WTC11 (cell line): ENCODE data around the gene PPP1R14D. TPM values are rescaled to one million over a fixed set of nuclear protein-coding genes. Genes with fewer than 3 reads are reported as not detected.

Source experiments
- ATAC-seq: fragments of 200-7000 bp; cut with Tn5 transposase; 2 replicates; pipeline ENCODE4 v1.10.0; 2021; ENCODE audit warnings: mild to moderate bottlenecking, moderate library complexity
- CTCF ChIA-PET: fragments of 300-600 bp; sonication (Branson Sonifier 250); formaldehyde crosslinking; loops from one replicate; lab custom pipeline; 2021; ENCODE audit warnings: antibody characterized with exemption; lab: Charles Lee
- POLR2A ChIA-PET: fragments of 350-600 bp; sonication (Branson Sonifier 250); formaldehyde crosslinking; loops from one replicate; lab custom pipeline; 2021; ENCODE audit warnings: antibody characterized with exemption; lab: Charles Lee
- DNase-seq: peaks from one replicate; pipeline ENCODE4 v3.0.0; 2021; ENCODE audit warnings: low spot score
- H3K27ac Mint-ChIP-seq: 2 replicates; pipeline ENCODE4 v1.8.0; 2021; ENCODE audit warnings: mixed read lengths
- H3K27me3 Mint-ChIP-seq: 2 replicates; pipeline ENCODE4 v1.8.0; 2021; ENCODE audit warnings: low read depth, mild to moderate bottlenecking, moderate library complexity, mixed read lengths
- H3K36me3 Mint-ChIP-seq: 2 replicates; pipeline ENCODE4 v1.8.0; 2021; ENCODE audit warnings: mixed read lengths
- H3K4me1 Mint-ChIP-seq: 2 replicates; pipeline ENCODE4 v1.8.0; 2022; ENCODE audit warnings: mixed read lengths
- H3K4me3 Mint-ChIP-seq: 2 replicates; pipeline ENCODE4 v1.8.0; 2021; ENCODE audit warnings: mild to moderate bottlenecking, moderate library complexity, mixed read lengths
- H3K9me3 Mint-ChIP-seq: 2 replicates; pipeline ENCODE4 v1.8.0; 2021; ENCODE audit warnings: mixed read lengths
- CREB1 ChIP-seq: sonication (generic); formaldehyde crosslinking; IDR thresholded peaks from 2 replicates; pipeline ENCODE4 v1.8.0; 2023; ENCODE audit warnings: mild to moderate bottlenecking, missing genetic modification reagents
- EMX1 ChIP-seq: fragments of 250-450 bp; sonication (Bioruptor Pico); IDR thresholded peaks from 2 replicates; pipeline ENCODE4 v1.8.0; 2021; ENCODE audit warnings: mild to moderate bottlenecking
- ESRRA ChIP-seq: sonication (generic); formaldehyde crosslinking; IDR thresholded peaks from 2 replicates; pipeline ENCODE4 v1.8.1; 2022; ENCODE audit warnings: mild to moderate bottlenecking, missing genetic modification reagents, borderline replicate concordance
- FOXJ3 ChIP-seq: sonication (generic); formaldehyde crosslinking; IDR thresholded peaks from 2 replicates; pipeline ENCODE4 v1.9.0; 2021; ENCODE audit warnings: missing genetic modification reagents, mild to moderate bottlenecking, borderline replicate concordance
- GTF2I ChIP-seq: fragments of 250-450 bp; sonication (Bioruptor Pico); conservative IDR thresholded peaks from 2 replicates; pipeline ENCODE4 v1.4.0; 2021; ENCODE audit warnings: mild to moderate bottlenecking
- NFE2L1 ChIP-seq: sonication (generic); formaldehyde crosslinking; IDR thresholded peaks from 2 replicates; pipeline ENCODE4 v1.8.1; 2023; ENCODE audit warnings: missing genetic modification reagents
- OVOL2 ChIP-seq: fragments of 250-450 bp; sonication (Bioruptor Pico); IDR thresholded peaks from 2 replicates; pipeline ENCODE4 v1.9.0; 2021; ENCODE audit warnings: mild to moderate bottlenecking, borderline replicate concordance
- RELA ChIP-seq: sonication (generic); formaldehyde crosslinking; IDR thresholded peaks from 2 replicates; pipeline ENCODE4 v1.8.1; 2022; ENCODE audit warnings: missing genetic modification reagents, mild to moderate bottlenecking, borderline replicate concordance
- TEAD4 ChIP-seq: sonication (generic); formaldehyde crosslinking; IDR thresholded peaks from 2 replicates; pipeline ENCODE4 v1.8.0; 2022; ENCODE audit warnings: mild to moderate bottlenecking, missing genetic modification reagents
- ZNF232 ChIP-seq: sonication (generic); formaldehyde crosslinking; IDR thresholded peaks from 2 replicates; pipeline ENCODE4 v1.8.0; 2022; ENCODE audit warnings: mild to moderate bottlenecking, missing genetic modification reagents
- ZNF416 ChIP-seq: fragments of 250-450 bp; sonication (Bioruptor Pico); IDR thresholded peaks from 2 replicates; pipeline ENCODE4 v1.9.0; 2021; ENCODE audit warnings: mild to moderate bottlenecking, inconsistent platforms
- total RNA-seq: library from RNA; stranded (reverse); gene quantifications from 3 replicates; pipeline ENCODE4 v1.2.3, GENCODE V29; 2021
- TF ChIP-seq, protein P1 (sequence below): sonication (generic); formaldehyde crosslinking; IDR thresholded peaks from 2 replicates; pipeline ENCODE4 v1.8.1; 2022; ENCODE audit warnings: mild to moderate bottlenecking, moderate library complexity, missing genetic modification reagents
- TF ChIP-seq, protein P2 (sequence below): sonication (generic); formaldehyde crosslinking; IDR thresholded peaks from 2 replicates; pipeline ENCODE4 v1.8.0; 2023; ENCODE audit warnings: missing genetic modification reagents, mild to moderate bottlenecking, borderline replicate concordance
- TF ChIP-seq, protein P3 (sequence below): sonication (generic); formaldehyde crosslinking; IDR thresholded peaks from 2 replicates; pipeline ENCODE4 v1.8.0; 2022; ENCODE audit warnings: missing genetic modification reagents
- TF ChIP-seq, protein P4 (sequence below): sonication (generic); formaldehyde crosslinking; IDR thresholded peaks from 2 replicates; pipeline ENCODE4 v1.8.0; 2022; ENCODE audit warnings: mild to moderate bottlenecking, missing genetic modification reagents
- TF ChIP-seq, protein P5 (sequence below): fragments of 250-450 bp; sonication (Bioruptor Pico); IDR thresholded peaks from 2 replicates; pipeline ENCODE4 v1.9.0; 2021; ENCODE audit warnings: moderate library complexity, mild to moderate bottlenecking, inconsistent platforms, borderline replicate concordance

PPP1R14D gene
- total RNA-seq, 1 experiment from 2014 or later: not detected

DNA sequence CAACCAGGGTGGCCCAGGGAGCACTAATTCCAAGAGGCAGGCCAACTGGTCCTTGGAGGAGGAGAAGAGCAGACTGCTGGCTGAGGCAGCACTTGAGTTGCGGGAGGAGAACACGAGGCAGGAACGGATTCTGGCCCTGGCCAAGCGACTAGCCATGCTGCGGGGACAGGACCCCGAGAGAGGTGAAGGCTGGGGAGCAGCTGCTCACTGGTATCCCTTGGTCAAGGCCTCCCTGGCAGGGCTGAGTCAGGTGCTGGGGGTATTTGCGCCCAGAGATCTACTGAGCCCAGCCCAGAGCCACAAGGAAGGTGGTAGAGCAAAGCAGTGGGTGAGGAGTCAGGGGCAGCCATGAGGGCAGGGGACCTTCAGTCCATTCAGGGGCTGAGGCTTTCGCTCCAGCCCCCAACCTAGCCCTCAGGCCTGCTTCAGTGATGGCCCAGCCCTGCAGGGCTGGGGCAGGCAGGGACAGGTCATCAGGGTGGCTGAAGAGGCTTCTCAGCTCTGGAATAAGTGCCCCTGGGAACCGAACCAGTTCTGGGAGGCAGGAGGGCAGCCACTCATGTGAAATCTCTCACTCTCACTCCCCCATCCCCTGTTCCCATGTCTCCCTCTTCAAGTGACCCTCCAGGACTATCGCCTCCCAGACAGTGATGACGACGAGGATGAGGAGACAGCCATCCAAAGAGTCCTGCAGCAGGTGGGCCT, 15.6 kb downstream of the PPP1R14D start (continued):
- TF ChIP-seq TEAD4: no peak
- TF ChIP-seq FOXJ3: no peak
- no peak for TF ChIP-seq NFE2L1
- TF ChIP-seq ESRRA (CRISPR knock-in tag): no peak
- no peak for TF ChIP-seq OVOL2 (CRISPR knock-in tag)

DNA sequence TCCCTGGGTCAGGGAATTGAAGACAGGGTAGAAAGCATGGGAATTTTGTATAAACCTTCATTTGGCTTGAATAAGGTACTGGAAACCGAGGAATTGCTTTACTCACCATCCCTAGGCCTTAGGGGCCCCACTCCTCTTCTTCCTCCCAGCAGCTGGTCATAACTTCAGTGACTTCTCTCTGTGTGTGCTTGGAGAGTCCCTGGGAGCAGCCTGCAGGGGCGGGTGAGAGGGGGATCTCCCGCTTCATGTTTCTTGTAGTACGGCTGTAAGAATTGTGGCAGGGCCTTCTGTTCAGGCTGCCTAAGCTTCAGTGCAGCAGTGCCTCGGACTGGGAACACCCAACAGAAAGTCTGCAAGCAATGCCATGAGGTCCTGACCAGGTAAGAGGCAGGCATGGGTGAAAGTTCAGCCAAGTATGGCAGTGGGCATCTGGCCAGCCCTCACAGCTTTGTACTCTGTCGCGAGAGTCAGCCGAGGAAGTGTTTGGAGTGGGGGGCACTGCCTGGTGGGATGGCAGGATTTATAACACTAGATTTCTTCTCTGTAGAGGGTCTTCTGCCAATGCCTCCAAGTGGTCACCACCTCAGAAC, 19.6 kb downstream of the PPP1R14D start:
- CTCF ChIA-PET: interaction anchor here (1.1 to 3.0 kb wide), 4 partner anchors 23 to 65 kb away, joined by 5 to 21 read pairs (median 8); partner anchors contain the start of gene RHOV
- H3K4me3 Mint-ChIP-seq: peak overlapping the region; percentile 98

More for the DNA sequence above, 19.6 kb downstream of the PPP1R14D start:
- ATAC-seq (no peak), DNase-seq (no peak)
- Mint-ChIP-seq H3K27ac (no peak overlapping the region), H3K4me1 (peaks cover 19% of the 10 kb centered on the region), H3K9me3 (no peaks in the 10 kb centered on the region), H3K27me3 (no peaks in the 10 kb centered on the region), H3K36me3 (no peaks in the 10 kb centered on the region; the same call in none of the 2 replicates)
- TF ChIP-seq, protein P1, sequence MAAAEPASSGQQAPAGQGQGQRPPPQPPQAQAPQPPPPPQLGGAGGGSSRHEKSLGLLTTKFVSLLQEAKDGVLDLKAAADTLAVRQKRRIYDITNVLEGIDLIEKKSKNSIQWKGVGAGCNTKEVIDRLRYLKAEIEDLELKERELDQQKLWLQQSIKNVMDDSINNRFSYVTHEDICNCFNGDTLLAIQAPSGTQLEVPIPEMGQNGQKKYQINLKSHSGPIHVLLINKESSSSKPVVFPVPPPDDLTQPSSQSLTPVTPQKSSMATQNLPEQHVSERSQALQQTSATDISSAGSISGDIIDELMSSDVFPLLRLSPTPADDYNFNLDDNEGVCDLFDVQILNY (CRISPR knock-in tag): no peak
- no peak for TF ChIP-seq CREB1 (CRISPR knock-in tag)
- TF ChIP-seq, protein P2, sequence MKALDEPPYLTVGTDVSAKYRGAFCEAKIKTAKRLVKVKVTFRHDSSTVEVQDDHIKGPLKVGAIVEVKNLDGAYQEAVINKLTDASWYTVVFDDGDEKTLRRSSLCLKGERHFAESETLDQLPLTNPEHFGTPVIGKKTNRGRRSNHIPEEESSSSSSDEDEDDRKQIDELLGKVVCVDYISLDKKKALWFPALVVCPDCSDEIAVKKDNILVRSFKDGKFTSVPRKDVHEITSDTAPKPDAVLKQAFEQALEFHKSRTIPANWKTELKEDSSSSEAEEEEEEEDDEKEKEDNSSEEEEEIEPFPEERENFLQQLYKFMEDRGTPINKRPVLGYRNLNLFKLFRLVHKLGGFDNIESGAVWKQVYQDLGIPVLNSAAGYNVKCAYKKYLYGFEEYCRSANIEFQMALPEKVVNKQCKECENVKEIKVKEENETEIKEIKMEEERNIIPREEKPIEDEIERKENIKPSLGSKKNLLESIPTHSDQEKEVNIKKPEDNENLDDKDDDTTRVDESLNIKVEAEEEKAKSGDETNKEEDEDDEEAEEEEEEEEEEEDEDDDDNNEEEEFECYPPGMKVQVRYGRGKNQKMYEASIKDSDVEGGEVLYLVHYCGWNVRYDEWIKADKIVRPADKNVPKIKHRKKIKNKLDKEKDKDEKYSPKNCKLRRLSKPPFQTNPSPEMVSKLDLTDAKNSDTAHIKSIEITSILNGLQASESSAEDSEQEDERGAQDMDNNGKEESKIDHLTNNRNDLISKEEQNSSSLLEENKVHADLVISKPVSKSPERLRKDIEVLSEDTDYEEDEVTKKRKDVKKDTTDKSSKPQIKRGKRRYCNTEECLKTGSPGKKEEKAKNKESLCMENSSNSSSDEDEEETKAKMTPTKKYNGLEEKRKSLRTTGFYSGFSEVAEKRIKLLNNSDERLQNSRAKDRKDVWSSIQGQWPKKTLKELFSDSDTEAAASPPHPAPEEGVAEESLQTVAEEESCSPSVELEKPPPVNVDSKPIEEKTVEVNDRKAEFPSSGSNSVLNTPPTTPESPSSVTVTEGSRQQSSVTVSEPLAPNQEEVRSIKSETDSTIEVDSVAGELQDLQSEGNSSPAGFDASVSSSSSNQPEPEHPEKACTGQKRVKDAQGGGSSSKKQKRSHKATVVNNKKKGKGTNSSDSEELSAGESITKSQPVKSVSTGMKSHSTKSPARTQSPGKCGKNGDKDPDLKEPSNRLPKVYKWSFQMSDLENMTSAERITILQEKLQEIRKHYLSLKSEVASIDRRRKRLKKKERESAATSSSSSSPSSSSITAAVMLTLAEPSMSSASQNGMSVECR: no peak
- TF ChIP-seq, protein P3, sequence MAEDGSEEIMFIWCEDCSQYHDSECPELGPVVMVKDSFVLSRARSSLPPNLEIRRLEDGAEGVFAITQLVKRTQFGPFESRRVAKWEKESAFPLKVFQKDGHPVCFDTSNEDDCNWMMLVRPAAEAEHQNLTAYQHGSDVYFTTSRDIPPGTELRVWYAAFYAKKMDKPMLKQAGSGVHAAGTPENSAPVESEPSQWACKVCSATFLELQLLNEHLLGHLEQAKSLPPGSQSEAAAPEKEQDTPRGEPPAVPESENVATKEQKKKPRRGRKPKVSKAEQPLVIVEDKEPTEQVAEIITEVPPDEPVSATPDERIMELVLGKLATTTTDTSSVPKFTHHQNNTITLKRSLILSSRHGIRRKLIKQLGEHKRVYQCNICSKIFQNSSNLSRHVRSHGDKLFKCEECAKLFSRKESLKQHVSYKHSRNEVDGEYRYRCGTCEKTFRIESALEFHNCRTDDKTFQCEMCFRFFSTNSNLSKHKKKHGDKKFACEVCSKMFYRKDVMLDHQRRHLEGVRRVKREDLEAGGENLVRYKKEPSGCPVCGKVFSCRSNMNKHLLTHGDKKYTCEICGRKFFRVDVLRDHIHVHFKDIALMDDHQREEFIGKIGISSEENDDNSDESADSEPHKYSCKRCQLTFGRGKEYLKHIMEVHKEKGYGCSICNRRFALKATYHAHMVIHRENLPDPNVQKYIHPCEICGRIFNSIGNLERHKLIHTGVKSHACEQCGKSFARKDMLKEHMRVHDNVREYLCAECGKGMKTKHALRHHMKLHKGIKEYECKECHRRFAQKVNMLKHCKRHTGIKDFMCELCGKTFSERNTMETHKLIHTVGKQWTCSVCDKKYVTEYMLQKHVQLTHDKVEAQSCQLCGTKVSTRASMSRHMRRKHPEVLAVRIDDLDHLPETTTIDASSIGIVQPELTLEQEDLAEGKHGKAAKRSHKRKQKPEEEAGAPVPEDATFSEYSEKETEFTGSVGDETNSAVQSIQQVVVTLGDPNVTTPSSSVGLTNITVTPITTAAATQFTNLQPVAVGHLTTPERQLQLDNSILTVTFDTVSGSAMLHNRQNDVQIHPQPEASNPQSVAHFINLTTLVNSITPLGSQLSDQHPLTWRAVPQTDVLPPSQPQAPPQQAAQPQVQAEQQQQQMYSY (CRISPR knock-in tag): no peak
- TF ChIP-seq GTF2I: no peak
- no peak for TF ChIP-seq ZNF416 (CRISPR knock-in tag)
- TF ChIP-seq, protein P4, sequence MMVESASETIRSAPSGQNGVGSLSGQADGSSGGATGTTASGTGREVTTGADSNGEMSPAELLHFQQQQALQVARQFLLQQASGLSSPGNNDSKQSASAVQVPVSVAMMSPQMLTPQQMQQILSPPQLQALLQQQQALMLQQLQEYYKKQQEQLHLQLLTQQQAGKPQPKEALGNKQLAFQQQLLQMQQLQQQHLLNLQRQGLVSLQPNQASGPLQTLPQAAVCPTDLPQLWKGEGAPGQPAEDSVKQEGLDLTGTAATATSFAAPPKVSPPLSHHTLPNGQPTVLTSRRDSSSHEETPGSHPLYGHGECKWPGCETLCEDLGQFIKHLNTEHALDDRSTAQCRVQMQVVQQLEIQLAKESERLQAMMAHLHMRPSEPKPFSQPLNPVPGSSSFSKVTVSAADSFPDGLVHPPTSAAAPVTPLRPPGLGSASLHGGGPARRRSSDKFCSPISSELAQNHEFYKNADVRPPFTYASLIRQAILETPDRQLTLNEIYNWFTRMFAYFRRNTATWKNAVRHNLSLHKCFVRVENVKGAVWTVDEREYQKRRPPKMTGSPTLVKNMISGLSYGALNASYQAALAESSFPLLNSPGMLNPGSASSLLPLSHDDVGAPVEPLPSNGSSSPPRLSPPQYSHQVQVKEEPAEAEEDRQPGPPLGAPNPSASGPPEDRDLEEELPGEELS (CRISPR knock-in tag): no peak
- no peak for TF ChIP-seq ESRRA (CRISPR knock-in tag)
- TF ChIP-seq, protein P5, sequence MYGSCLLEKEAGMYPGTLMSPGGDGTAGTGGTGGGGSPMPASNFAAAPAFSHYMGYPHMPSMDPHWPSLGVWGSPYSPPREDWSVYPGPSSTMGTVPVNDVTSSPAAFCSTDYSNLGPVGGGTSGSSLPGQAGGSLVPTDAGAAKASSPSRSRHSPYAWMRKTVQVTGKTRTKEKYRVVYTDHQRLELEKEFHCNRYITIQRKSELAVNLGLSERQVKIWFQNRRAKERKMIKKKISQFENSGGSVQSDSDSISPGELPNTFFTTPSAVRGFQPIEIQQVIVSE (CRISPR knock-in tag): no peak
- TF ChIP-seq ZNF232 (CRISPR knock-in tag): no peak
- no peak for TF ChIP-seq RELA (CRISPR knock-in tag)
- TF ChIP-seq EMX1 (CRISPR knock-in tag): no peak
- POLR2A ChIA-PET: interaction anchor here (1.0 kb wide), 1 partner anchor 36 kb away, joined by 3 read pairs; no protein-coding TSS in a partner anchor
